Measurements from ENCODE around the gene SMIM17. TPM values are rescaled to one million over a fixed set of nuclear protein-coding genes. Genes with fewer than 3 reads are reported as not detected.
A peak's percentile ranks its signal among the peaks of the same experiment; 100 is the strongest.
"Not testable (repeated sequence)": the region's sequence is repeated elsewhere in the genome, so short reads cannot be mapped to it uniquely, and the experiment has no call there.

The SMIM17 gene
- total RNA-seq, 4 donors from 2014 or later = 2.1 TPM; not detected in 3

DNA sequence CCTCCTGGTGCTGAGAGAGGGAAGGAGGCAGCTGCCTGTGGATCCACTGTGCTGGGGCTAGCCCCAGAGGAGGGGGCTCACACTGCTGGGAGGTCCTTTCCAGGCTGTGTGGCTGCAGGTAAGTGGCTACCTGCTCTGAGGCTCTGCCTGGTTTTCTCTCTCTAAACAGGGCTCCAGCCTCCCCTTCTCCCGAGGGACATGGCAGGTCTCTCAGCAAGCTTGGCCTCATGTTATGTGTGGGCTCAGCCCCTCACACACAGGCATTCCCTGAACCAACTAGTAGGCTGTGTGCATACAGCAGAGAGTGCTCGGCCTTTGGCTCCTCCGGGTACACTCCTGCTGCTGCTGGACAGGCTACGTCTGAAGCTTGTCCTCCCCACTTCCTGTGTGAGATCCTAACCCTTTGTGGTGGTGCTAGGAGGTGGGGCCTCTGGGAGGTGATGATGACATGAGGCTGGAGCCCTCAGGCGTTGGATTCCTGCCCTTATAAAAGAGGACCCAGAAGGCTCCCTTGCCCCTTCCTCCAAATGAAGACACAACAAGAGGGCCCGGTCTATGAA is 24.4 kb downstream of the SMIM17 start:
- H3K27ac ChIP-seq = no peak overlapping the region
- H3K27me3 ChIP-seq = no peaks in the 10 kb centered on the region
- H3K9me3 ChIP-seq = peaks cover 0 to 21% (median 4%) of the 10 kb centered on the region in 4 donors
- TF ChIP-seq POLR2A (IDR thresholded peaks at IDR 0.05) = no peak
- TF ChIP-seq, protein P1, sequence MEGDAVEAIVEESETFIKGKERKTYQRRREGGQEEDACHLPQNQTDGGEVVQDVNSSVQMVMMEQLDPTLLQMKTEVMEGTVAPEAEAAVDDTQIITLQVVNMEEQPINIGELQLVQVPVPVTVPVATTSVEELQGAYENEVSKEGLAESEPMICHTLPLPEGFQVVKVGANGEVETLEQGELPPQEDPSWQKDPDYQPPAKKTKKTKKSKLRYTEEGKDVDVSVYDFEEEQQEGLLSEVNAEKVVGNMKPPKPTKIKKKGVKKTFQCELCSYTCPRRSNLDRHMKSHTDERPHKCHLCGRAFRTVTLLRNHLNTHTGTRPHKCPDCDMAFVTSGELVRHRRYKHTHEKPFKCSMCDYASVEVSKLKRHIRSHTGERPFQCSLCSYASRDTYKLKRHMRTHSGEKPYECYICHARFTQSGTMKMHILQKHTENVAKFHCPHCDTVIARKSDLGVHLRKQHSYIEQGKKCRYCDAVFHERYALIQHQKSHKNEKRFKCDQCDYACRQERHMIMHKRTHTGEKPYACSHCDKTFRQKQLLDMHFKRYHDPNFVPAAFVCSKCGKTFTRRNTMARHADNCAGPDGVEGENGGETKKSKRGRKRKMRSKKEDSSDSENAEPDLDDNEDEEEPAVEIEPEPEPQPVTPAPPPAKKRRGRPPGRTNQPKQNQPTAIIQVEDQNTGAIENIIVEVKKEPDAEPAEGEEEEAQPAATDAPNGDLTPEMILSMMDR (IDR thresholded peaks at IDR 0.05) = no peak
- H3K36me3 ChIP-seq = no peaks in the 10 kb centered on the region
- no peak for DNase-seq
- peaks cover 0 to 10% (median 5%) of the 10 kb centered on the region in 4 donors for H3K4me1 ChIP-seq
- H3K4me3 ChIP-seq = no peak overlapping the region

DNA sequence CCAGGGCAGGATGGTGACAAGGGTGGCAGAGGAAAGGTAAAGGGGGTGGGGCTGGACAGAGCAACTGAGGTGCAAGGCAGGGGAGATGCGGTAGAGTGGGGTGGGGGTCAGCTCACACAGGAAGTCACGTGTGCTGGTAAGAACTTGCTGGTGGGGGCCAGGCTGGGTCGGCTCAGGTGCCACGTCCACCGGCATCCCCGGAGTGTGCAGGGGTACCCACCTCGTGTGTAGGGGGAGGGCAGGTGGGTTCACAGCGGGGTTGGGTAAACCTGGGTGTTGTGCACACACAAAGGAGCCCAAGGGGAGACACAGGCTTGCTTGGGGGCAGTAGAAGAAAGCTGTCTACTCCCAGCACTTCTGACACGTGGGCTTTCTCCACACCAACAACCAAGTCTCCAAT is 25.7 kb downstream of the SMIM17 start:
- Histone ChIP-seq H3K36me3 (no peaks in the 10 kb centered on the region), H3K9me3 (peaks cover 0 to 15% (median 3%) of the 10 kb centered on the region in 4 donors), H3K4me3 (no peak overlapping the region), H3K27ac (no peak overlapping the region), H3K27me3 (no peaks in the 10 kb centered on the region), H3K4me1 (peaks cover 0 to 10% (median 5%) of the 10 kb centered on the region in 4 donors)
- TF ChIP-seq, protein P1 (IDR thresholded peaks at IDR 0.05) = no peak
- TF ChIP-seq POLR2A (IDR thresholded peaks at IDR 0.05) = no peak
- no peak for DNase-seq

DNA sequence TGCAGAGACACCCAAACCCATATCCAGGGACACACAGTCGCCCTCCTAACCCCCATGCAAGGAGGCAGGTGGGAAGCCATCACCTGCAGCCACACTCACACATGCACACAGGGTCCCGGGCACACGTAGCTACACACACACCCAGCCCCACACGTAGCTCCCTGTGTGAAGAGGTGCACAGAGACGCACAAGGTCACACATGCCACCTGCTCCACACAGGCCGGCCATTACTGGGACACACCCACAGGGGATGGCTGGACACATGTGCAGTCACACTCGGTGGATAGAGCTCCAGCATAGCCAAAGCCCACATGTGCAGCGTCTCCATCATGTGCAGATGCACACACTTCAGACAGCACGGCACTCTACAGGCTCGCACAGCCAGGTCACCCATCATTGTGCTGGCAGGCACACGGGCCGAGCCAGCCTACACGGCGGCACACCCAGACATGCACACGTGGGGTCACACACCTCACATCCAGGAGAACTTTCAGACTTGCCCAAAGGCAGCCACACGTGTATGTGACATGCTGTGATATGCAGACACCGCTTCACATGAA is 27.5 kb downstream of the SMIM17 start:
- peak overlapping the region in 3 of 4 donors; percentile 54 to 63 (median 59) for H3K4me3 ChIP-seq
- H3K4me1 ChIP-seq = peaks cover 0 to 10% (median 5%) of the 10 kb centered on the region in 4 donors
- no peaks in the 10 kb centered on the region for H3K27me3 ChIP-seq
- TF ChIP-seq POLR2A (IDR thresholded peaks at IDR 0.05) = no peak
- TF ChIP-seq, protein P1 (IDR thresholded peaks at IDR 0.05) = no peak
- no peak overlapping the region for H3K27ac ChIP-seq
- peaks cover 0 to 7% (median 2%) of the 10 kb centered on the region in 4 donors for H3K9me3 ChIP-seq
- no peak for DNase-seq
- H3K36me3 ChIP-seq = no peaks in the 10 kb centered on the region

DNA sequence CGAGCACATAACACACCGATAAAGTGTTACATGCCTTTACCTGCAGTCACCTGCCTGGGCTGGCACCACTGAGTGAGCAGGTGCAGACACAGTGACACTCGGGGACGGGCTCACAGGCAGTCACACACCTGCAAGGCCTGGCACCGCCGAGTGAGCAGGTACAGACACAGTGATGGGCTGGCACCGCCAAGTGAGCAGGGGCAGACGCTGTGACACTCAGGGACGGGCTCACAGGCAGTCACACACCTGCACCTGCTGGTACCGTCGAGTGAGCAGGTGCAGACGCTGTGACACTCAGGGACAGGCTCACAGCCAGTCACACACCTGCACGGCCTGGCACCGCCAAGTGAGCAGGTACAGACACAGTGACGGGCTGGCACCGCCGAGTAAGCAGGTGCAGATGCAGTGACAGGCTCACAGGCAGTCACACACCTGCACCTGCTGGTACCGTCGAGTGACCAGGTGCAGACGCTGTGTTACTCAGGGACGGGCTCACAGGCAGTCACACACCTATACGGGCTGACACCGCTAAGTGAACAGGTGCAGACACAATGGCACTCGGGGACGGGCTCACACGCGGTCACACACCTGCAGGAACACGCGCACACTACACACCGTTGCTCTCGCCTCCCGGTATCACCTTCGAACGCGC is 28.1 kb downstream of the SMIM17 start:
- TF ChIP-seq, protein P1 (IDR thresholded peaks at IDR 0.05) = no peak
- no peak for TF ChIP-seq POLR2A (IDR thresholded peaks at IDR 0.05)
- Histone ChIP-seq H3K9me3 (peaks cover 0 to 7% (median 2%) of the 10 kb centered on the region in 4 donors), H3K4me3 (peak overlapping the region; percentile 33 to 63 (median 56)), H3K36me3 (no peaks in the 10 kb centered on the region), H3K27me3 (no peaks in the 10 kb centered on the region), H3K27ac (peak overlapping the region in 2 of 4 donors; percentile 35 to 57), H3K4me1 (peaks cover 0 to 10% (median 5%) of the 10 kb centered on the region in 4 donors)
- no peak for DNase-seq

DNA sequence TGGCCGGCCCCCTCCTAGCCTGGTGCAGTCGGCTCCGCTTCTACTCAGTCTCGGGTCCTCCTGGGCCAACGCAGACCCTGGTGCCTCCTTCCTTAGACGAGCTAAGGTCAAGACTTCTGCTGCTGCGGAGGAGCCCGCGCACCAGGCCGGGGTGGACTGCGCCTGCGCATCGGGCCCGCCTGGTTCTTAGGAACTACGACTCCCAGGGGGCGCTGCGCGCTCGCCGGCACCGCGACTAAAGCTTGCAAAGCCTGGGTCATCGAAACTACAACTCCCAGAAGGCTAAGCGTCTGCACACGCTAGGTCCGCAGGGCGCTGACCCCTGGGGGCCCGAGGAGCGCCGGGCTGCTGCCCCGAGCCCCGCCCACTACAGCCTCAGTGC is 28.6 kb downstream of the SMIM17 start, which contains the start of gene ZNF835:
ZNF835 (minus strand) TSS at position 145 of the 382 bp plus-strand sequence. CDS start 6,559 bp downstream, outside the sequence.
- no peaks in the 10 kb centered on the region for H3K36me3 ChIP-seq
- no peaks in the 10 kb centered on the region for H3K27me3 ChIP-seq
- H3K9me3 ChIP-seq = peaks cover 0 to 7% (median 2%) of the 10 kb centered on the region in 4 donors
- H3K27ac ChIP-seq = peak within 1 kb of the TSS in 2 of 4 donors; percentile 35 to 57
- DNase-seq = peak; percentile 70 to 96 (median 90)
- TF ChIP-seq POLR2A (IDR thresholded peaks at IDR 0.05) = no peak
- TF ChIP-seq, protein P1 (IDR thresholded peaks at IDR 0.05) = peak in 2 of 6 experiments; percentile 6 to 7
- H3K4me3 ChIP-seq = peak within 1 kb of the TSS; percentile 33 to 63 (median 56)
- H3K4me1 ChIP-seq = peaks cover 0 to 10% (median 5%) of the 10 kb centered on the region in 4 donors

DNA sequence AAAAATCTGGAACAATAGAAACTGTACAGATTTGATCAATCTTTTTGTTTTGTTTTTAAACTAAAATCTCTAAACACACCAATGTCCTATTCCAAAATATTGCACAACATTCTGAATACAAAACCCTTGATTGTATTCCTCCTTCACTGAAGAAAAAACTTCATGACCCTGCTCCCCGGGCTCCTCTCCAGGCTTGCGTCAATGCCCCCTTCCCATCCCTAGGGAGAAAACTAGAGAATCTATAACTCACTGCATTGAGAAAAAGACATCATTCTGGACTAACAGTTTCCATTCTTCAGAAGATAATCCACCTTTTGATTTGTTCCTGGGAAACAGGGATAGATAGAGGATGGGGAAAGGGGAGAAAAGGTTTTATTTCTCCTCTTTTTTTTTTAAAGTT is 29.7 kb downstream of the SMIM17 start:
- not testable (repeated sequence) for H3K9me3 ChIP-seq, H3K4me1 ChIP-seq, H3K27me3 ChIP-seq, H3K36me3 ChIP-seq, H3K4me3 ChIP-seq, H3K27ac ChIP-seq, DNase-seq
